Activated CD8-positive, alpha-beta T cell treated with anti-CD3 and anti-CD28 coated beads for 36 hours (primary cell): ENCODE data around the gene KLF9. TPM values are rescaled to one million over a fixed set of nuclear protein-coding genes. Genes with fewer than 3 reads are reported as not detected.

Experiments
- ATAC-seq: fragments of 200-7000 bp; cut with Tn5 transposase; one replicate; pipeline ENCODE4 v1.10.0; 2021; ENCODE audit warnings: mild to moderate bottlenecking, moderate library complexity
- CTCF ChIA-PET: fragments of 350-600 bp; sonication (Branson Sonifier 250); formaldehyde crosslinking; loops from one replicate; lab custom pipeline; 2021; ENCODE audit warnings: antibody characterized with exemption; lab: Charles Lee
- POLR2A ChIA-PET: fragments of 350-600 bp; sonication (Branson Sonifier 250); formaldehyde crosslinking; loops from one replicate; lab custom pipeline; 2021; ENCODE audit warnings: antibody characterized with exemption; lab: Charles Lee
- DNase-seq: peaks from one replicate; pipeline ENCODE4 v3.0.0-alpha.2; 2020
- H3K27ac Mint-ChIP-seq: one replicate; pipeline ENCODE4 v1.8.0; 2021; ENCODE audit warnings: mild to moderate bottlenecking, mixed read lengths
- H3K27me3 Mint-ChIP-seq: one replicate; pipeline ENCODE4 v1.8.0; 2021; ENCODE audit warnings: mixed read lengths
- H3K36me3 Mint-ChIP-seq: one replicate; pipeline ENCODE4 v1.8.0; 2021; ENCODE audit warnings: low read depth, mixed read lengths
- H3K4me1 Mint-ChIP-seq: one replicate; pipeline ENCODE4 v1.8.0; 2021; ENCODE audit warnings: low read depth, mixed read lengths
- H3K4me3 Mint-ChIP-seq: one replicate; pipeline ENCODE4 v1.8.0; 2021; ENCODE audit warnings: mild to moderate bottlenecking, moderate library complexity, mixed read lengths
- H3K9me3 Mint-ChIP-seq: one replicate; pipeline ENCODE4 v1.8.0; 2021; ENCODE audit warnings: mixed read lengths
- intact Hi-C: fragments of 100-400 bp; cut with micrococcal nuclease; formaldehyde crosslinking; loops from one replicate; pipeline ENCODE4 v1.10.0; 2022
- total RNA-seq, 2 experiments: library from RNA; stranded (reverse); gene quantifications; one replicate each; pipeline ENCODE4 v1.2.3, GENCODE V29; 2021
- TF ChIP-seq, protein P1 (sequence below): fragments of 200-600 bp; IDR thresholded peaks from one replicate; pipeline ENCODE4 v1.8.0; 2022; ENCODE audit warnings: antibody characterized with exemption, mild to moderate bottlenecking

KLF9 gene
- total RNA-seq, 2 experiments from 2014 or later, result 19.0 to 20.1 TPM

- Mint-ChIP-seq H3K9me3 (no peaks in the 10 kb centered on the region), H3K27me3 (no peaks in the 10 kb centered on the region), H3K36me3 (peaks cover 23% of the 10 kb centered on the region), H3K4me3 (no peak overlapping the region), H3K4me1 (no peaks in the 10 kb centered on the region), H3K27ac (no peak overlapping the region)
- DNase-seq (no peak), ATAC-seq (no peak)
- intact Hi-C loops, result no loop called here
- CTCF ChIA-PET, result interaction anchor here (0.6 to 0.8 kb wide), 2 partner anchors 52 to 255 kb away, joined by 3 read pairs; no protein-coding TSS in a partner anchor
- TF ChIP-seq, protein P1, sequence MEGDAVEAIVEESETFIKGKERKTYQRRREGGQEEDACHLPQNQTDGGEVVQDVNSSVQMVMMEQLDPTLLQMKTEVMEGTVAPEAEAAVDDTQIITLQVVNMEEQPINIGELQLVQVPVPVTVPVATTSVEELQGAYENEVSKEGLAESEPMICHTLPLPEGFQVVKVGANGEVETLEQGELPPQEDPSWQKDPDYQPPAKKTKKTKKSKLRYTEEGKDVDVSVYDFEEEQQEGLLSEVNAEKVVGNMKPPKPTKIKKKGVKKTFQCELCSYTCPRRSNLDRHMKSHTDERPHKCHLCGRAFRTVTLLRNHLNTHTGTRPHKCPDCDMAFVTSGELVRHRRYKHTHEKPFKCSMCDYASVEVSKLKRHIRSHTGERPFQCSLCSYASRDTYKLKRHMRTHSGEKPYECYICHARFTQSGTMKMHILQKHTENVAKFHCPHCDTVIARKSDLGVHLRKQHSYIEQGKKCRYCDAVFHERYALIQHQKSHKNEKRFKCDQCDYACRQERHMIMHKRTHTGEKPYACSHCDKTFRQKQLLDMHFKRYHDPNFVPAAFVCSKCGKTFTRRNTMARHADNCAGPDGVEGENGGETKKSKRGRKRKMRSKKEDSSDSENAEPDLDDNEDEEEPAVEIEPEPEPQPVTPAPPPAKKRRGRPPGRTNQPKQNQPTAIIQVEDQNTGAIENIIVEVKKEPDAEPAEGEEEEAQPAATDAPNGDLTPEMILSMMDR, result no peak
- POLR2A ChIA-PET, result interaction anchor here (1.4 kb wide), 1 partner anchor 12 kb away, joined by 3 read pairs; no protein-coding TSS in a partner anchor
These were observed 67.4 kb downstream of the KLF9 start for GRCh38 chr9:70347046-70347445.

DNA sequence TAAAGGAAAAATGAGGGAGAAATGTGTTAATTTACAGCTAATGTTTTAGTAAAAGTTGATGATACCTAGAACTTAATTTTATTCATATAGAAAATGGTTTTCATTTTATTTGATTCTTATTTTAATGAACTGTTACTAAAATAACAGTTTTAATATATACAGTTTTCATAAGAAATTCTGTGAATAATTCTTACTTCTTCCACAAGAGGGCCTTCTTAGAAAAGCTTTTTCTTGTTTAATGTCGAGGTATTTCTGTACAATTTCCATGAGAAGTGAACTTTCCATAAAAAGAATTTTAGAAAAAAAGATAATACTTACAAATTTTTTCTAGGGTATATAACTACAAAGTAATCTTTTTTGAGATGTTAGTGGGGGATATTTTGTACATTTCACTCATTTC, 73.9 kb downstream of the KLF9 start:
- intact Hi-C loops, result loop anchor here (2.0 kb wide), 1 partner anchor 262 kb away; no protein-coding TSS in a partner anchor
- H3K9me3 Mint-ChIP-seq, result no peaks in the 10 kb centered on the region
- H3K36me3 Mint-ChIP-seq, result peaks cover 16% of the 10 kb centered on the region
- H3K4me1 Mint-ChIP-seq, result peaks cover 2% of the 10 kb centered on the region
- TF ChIP-seq, protein P1, result peak; percentile 69
- no peak overlapping the region for H3K4me3 Mint-ChIP-seq
- POLR2A ChIA-PET, result interaction anchor here (0.7 to 1.2 kb wide), 3 partner anchors 66 to 90 kb away, joined by 3 read pairs; no protein-coding TSS in a partner anchor
- DNase-seq (no peak), ATAC-seq (no peak)
- no peak overlapping the region for H3K27ac Mint-ChIP-seq
- CTCF ChIA-PET, result interaction anchor here (0.8 to 2.8 kb wide), 18 partner anchors 8 to 1305 kb away, joined by 3 to 39 read pairs (median 4); partner anchors contain the start of gene FXN
- no peaks in the 10 kb centered on the region for H3K27me3 Mint-ChIP-seq

Other genes with a start within 250 kb of the KLF9 start
- 10 to 100 TPM; 30.9 to 32.0 TPM for gene SMC5, start 155.7 kb downstream of the KLF9 start, total RNA-seq